ENCODE measurements around the gene NEGR1. TPM values are rescaled to one million over a fixed set of nuclear protein-coding genes. Genes with fewer than 3 reads are reported as not detected.

NEGR1 gene
- total RNA-seq, 2 experiments from 2014 or later: not detected

DNA sequence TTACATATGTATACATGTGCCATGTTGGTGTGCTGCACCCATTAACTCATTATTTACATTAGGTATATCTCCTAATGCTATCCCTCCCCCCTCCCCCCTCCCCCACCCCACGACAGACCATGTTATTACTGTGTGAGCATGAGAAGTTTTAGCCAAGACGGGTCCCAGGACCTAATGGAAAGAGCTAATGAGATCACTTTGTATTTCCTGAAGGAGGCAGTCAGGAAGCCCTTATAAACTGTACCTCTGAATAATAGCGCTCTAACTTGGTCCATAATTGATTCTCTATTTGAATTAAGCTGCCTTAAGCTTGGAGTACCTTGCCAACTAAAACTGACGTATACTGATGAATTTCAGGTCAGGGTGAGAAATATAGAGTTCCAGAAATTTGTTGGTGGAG, 4.1 kb upstream of the NEGR1 start:
- H3K79me2 ChIP-seq (ENCODE audit: insufficient read depth, low read depth, low read length): no peaks in the 10 kb centered on the region
- H3K4me3 ChIP-seq (ENCODE audit: low read depth, low read length, poor library complexity, severe bottlenecking): no peak overlapping the region
- H3K9me2 ChIP-seq (ENCODE audit: insufficient read depth, low read length): no peaks in the 10 kb centered on the region
- BruUV-seq (replicated peaks): no TSS peak
- H3K4me1 ChIP-seq (ENCODE audit: insufficient read depth, low read length, poor library complexity, severe bottlenecking): no peaks in the 10 kb centered on the region
- ChIA-PET CTCF (ENCODE audit: unreplicated experiment) (no interaction called here), POLR2A (no interaction called here)
- no peak overlapping the region for H3K27ac ChIP-seq (ENCODE audit: low read depth, low read length, poor library complexity, severe bottlenecking)
- no peak overlapping the region for H2AFZ ChIP-seq (ENCODE audit: low read length)
- no peaks in the 10 kb centered on the region for H3K9me3 ChIP-seq (ENCODE audit: low read length)
- no peak overlapping the region for H3K4me2 ChIP-seq (ENCODE audit: low read length)
- no peak for DNase-seq (ENCODE audit: low spot score)
- H4K20me1 ChIP-seq (ENCODE audit: insufficient read depth, low read length): no peaks in the 10 kb centered on the region
- intact Hi-C loops (cut with micrococcal nuclease; ENCODE audit: unreplicated experiment): no loop called here
- TF ChIP-seq, protein P1, sequence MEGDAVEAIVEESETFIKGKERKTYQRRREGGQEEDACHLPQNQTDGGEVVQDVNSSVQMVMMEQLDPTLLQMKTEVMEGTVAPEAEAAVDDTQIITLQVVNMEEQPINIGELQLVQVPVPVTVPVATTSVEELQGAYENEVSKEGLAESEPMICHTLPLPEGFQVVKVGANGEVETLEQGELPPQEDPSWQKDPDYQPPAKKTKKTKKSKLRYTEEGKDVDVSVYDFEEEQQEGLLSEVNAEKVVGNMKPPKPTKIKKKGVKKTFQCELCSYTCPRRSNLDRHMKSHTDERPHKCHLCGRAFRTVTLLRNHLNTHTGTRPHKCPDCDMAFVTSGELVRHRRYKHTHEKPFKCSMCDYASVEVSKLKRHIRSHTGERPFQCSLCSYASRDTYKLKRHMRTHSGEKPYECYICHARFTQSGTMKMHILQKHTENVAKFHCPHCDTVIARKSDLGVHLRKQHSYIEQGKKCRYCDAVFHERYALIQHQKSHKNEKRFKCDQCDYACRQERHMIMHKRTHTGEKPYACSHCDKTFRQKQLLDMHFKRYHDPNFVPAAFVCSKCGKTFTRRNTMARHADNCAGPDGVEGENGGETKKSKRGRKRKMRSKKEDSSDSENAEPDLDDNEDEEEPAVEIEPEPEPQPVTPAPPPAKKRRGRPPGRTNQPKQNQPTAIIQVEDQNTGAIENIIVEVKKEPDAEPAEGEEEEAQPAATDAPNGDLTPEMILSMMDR (conservative IDR thresholded peaks at IDR 0.05; ENCODE audit: low read length): no peak
- TF ChIP-seq EZH2phosphoT487 (IDR thresholded peaks at IDR 0.05; ENCODE audit: borderline replicate concordance, low read depth, low read length): no peak
- H3K36me3 ChIP-seq (ENCODE audit: insufficient read depth, low read length): no peaks in the 10 kb centered on the region

DNA sequence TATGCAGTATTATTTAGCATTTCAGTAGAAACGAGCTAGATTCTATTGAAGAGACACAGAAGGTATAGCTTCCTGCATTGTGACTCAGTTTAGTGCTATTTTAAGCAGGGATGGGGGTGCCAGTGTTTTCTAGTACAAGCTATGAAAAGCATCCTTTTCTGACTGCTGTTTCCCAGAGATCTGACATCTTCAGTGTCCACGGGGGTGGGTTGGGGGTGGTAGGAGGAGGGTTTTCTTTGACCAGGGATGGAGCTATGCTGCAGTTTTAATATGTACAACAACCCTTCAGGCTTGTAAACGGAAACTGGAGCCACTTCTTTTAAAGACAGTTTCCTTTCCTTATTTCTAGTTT, 2.7 kb upstream of the NEGR1 start:
- ChIA-PET POLR2A (interaction anchor here (1.3 kb wide), 1 partner anchor 17 kb away, joined by 3 read pairs; no protein-coding TSS in a partner anchor), CTCF (ENCODE audit: unreplicated experiment) (no interaction called here)
- Histone ChIP-seq H3K36me3 (ENCODE audit: insufficient read depth, low read length) (no peaks in the 10 kb centered on the region), H4K20me1 (ENCODE audit: insufficient read depth, low read length) (no peaks in the 10 kb centered on the region), H3K9me3 (ENCODE audit: low read length) (no peaks in the 10 kb centered on the region), H3K79me2 (ENCODE audit: insufficient read depth, low read depth, low read length) (no peaks in the 10 kb centered on the region), H3K4me3 (ENCODE audit: low read depth, low read length, poor library complexity, severe bottlenecking) (no peak overlapping the region), H2AFZ (ENCODE audit: low read length) (no peak overlapping the region), H3K4me2 (ENCODE audit: low read length) (no peak overlapping the region), H3K27ac (ENCODE audit: low read depth, low read length, poor library complexity, severe bottlenecking) (no peak overlapping the region), H3K9me2 (ENCODE audit: insufficient read depth, low read length) (no peaks in the 10 kb centered on the region), H3K4me1 (ENCODE audit: insufficient read depth, low read length, poor library complexity, severe bottlenecking) (no peaks in the 10 kb centered on the region)
- BruUV-seq (replicated peaks): no TSS peak
- intact Hi-C loops (cut with micrococcal nuclease; ENCODE audit: unreplicated experiment): no loop called here
- TF ChIP-seq EZH2phosphoT487 (IDR thresholded peaks at IDR 0.05; ENCODE audit: borderline replicate concordance, low read depth, low read length): no peak
- TF ChIP-seq, protein P1 (conservative IDR thresholded peaks at IDR 0.05; ENCODE audit: low read length): no peak
- no peak for DNase-seq (ENCODE audit: low spot score)

DNA sequence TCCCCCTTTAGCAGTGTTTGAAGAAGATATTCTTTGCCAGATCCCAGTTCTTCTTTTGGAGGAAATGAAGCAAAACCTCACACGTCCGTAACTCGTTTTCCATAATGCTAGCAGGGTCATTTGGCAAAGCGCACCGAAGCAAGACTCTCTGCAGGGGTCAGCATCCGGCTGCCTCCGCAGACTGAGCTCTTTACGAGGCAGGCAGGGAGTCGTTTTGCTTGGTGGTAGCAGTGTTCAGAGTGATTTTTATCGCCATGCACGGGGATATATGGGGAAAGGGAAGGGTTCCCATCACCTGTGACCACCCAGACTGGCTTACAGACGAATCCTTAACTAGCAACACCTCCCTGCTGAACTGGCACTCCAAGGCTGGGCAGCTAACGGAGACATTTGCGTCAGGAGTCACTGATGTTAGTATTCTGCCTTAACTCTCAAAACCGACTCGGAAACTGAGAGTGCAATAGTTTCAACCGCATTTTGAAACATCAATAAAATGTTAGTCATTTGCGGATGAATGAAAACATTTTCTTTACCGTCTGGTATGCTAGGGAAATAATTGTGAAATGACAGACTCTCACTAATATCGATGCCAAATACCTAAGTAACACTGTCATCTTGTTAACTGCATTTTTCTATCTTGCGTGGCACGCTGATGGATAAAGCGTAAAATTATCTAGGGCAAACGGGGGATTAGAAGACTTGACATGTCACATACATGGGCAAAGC, 2.2 kb upstream of the NEGR1 start:
- no peaks in the 10 kb centered on the region for H3K9me2 ChIP-seq (ENCODE audit: insufficient read depth, low read length)
- no peaks in the 10 kb centered on the region for H4K20me1 ChIP-seq (ENCODE audit: insufficient read depth, low read length)
- POLR2A ChIA-PET: interaction anchor here (0.7 to 1.3 kb wide), 2 partner anchors 16 to 328 kb away, joined by 3 read pairs; no protein-coding TSS in a partner anchor
- no peak overlapping the region for H2AFZ ChIP-seq (ENCODE audit: low read length)
- no peaks in the 10 kb centered on the region for H3K9me3 ChIP-seq (ENCODE audit: low read length)
- no peak overlapping the region for H3K27ac ChIP-seq (ENCODE audit: low read depth, low read length, poor library complexity, severe bottlenecking)
- BruUV-seq (replicated peaks): no TSS peak
- no peak overlapping the region for H3K4me2 ChIP-seq (ENCODE audit: low read length)
- H3K36me3 ChIP-seq (ENCODE audit: insufficient read depth, low read length): no peaks in the 10 kb centered on the region
- H3K79me2 ChIP-seq (ENCODE audit: insufficient read depth, low read depth, low read length): no peaks in the 10 kb centered on the region
- TF ChIP-seq EZH2phosphoT487 (IDR thresholded peaks at IDR 0.05; ENCODE audit: borderline replicate concordance, low read depth, low read length): no peak
- TF ChIP-seq, protein P1 (conservative IDR thresholded peaks at IDR 0.05; ENCODE audit: low read length): no peak
- intact Hi-C loops (cut with micrococcal nuclease; ENCODE audit: unreplicated experiment): no loop called here
- H3K4me1 ChIP-seq (ENCODE audit: insufficient read depth, low read length, poor library complexity, severe bottlenecking): no peaks in the 10 kb centered on the region
- CTCF ChIA-PET (ENCODE audit: unreplicated experiment): no interaction called here
- no peak for DNase-seq (ENCODE audit: low spot score)
- no peak overlapping the region for H3K4me3 ChIP-seq (ENCODE audit: low read depth, low read length, poor library complexity, severe bottlenecking)

Measured in OCI-LY7 (cell line).